Naive B cell (primary cell): ENCODE measurements around the gene SCLY. TPM values are rescaled to one million over a fixed set of nuclear protein-coding genes. Genes with fewer than 3 reads are reported as not detected.

Experiments used
- ATAC-seq, 2 donors: fragments of 150-1000 bp; cut with Tn5 transposase; 2 replicates each; pipeline ENCODE4 v1.10.0; 2021; ENCODE audit warnings: low read depth in 2 of 2, mild to moderate bottlenecking in 2 of 2, moderate library complexity in 2 of 2
- DNase-seq: peaks from one replicate; pipeline ENCODE4 v3.0.0; 2022
- H3K27ac Mint-ChIP-seq, 6 donors: one replicate each; pipeline ENCODE4 v1.8.0; 2020 to 2022; ENCODE audit warnings: mild to moderate bottlenecking in 6 of 6, mixed read lengths in 6 of 6, moderate library complexity in 5 of 6, inconsistent platforms in 2 of 6
- H3K27me3 Mint-ChIP-seq, 3 donors: one replicate each; pipeline ENCODE4 v1.8.0; 2021 to 2022; ENCODE audit warnings: mixed read lengths in 3 of 3, mild to moderate bottlenecking in 1 of 3
- H3K36me3 Mint-ChIP-seq, 2 donors: one replicate each; pipeline ENCODE4 v1.8.0; 2020 to 2022; ENCODE audit warnings: mixed read lengths in 2 of 2, inconsistent platforms in 1 of 2, mild to moderate bottlenecking in 1 of 2
- H3K4me1 Mint-ChIP-seq, 3 donors: one replicate each; pipeline ENCODE4 v1.8.0; 2020 to 2022; ENCODE audit warnings: mixed read lengths in 3 of 3, inconsistent platforms in 1 of 3, mild to moderate bottlenecking in 1 of 3, moderate library complexity in 1 of 3
- H3K4me3 Mint-ChIP-seq, 8 donors: one replicate each; pipeline ENCODE4 v1.8.0; 2020 to 2022; ENCODE audit warnings: mild to moderate bottlenecking in 8 of 8, mixed read lengths in 8 of 8, moderate library complexity in 8 of 8, inconsistent platforms in 2 of 8
- H3K9me3 Mint-ChIP-seq, 7 donors: one replicate each; pipeline ENCODE4 v1.8.0; 2020 to 2022; ENCODE audit warnings: mixed read lengths in 7 of 7, mild to moderate bottlenecking in 5 of 7, inconsistent platforms in 2 of 7, moderate library complexity in 1 of 7
- polyA plus RNA-seq, 6 donors: library from polyadenylated mRNA; unstranded; fragments of 300-500 nt; fragmentation: Illumina TruSeq; gene quantifications; one replicate each; pipeline ENCODE4 v1.2.3, GENCODE V29; 2021; ENCODE audit warnings: low read depth in 6 of 6

The SCLY gene
- polyA plus RNA-seq, 6 donors from 2014 or later = 11.5 to 18.8 (median 15.6) TPM

DNA sequence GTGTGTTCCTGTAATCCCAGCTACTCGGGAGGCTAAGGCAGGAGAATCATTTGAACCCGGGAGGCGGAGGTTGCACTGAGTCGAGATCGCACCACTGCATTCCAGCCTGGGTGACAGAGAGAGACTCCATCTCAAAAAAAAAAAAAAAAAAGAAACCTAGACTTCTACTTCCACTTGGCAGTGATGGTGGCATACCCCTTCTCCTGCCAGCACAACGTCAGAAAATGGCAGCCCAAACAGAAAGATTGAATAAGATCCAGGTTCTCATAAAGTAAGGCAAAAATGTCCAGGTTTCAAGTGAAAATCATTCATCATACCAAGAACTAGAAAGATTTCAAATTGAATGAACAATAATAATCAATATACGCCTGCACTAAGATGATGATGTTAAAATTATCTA lies 24.0 kb downstream of the SCLY start:
- Mint-ChIP-seq H3K4me3 (no peak overlapping the region), H3K4me1 (peaks cover 8 to 15% (median 10%) of the 10 kb centered on the region in 3 donors), H3K36me3 (peaks cover 22 to 34% of the 10 kb centered on the region in 2 donors), H3K27ac (peak overlapping the region in 2 of 6 donors; percentile 21 to 48), H3K27me3 (no peaks in the 10 kb centered on the region), H3K9me3 (peaks cover 0 to 3% (median 0%) of the 10 kb centered on the region in 7 donors)
- DNase-seq = no peak
- no peak for ATAC-seq

- ATAC-seq (no peak), DNase-seq (no peak)
- H3K4me3 Mint-ChIP-seq = no peak overlapping the region
- peaks cover 10 to 29% of the 10 kb centered on the region in 2 donors for H3K36me3 Mint-ChIP-seq
- H3K27ac Mint-ChIP-seq = peak overlapping the region in 1 of 6 donors; percentile 21
- no peaks in the 10 kb centered on the region for H3K9me3 Mint-ChIP-seq
- peaks cover 8 to 15% (median 10%) of the 10 kb centered on the region in 3 donors for H3K4me1 Mint-ChIP-seq
- no peaks in the 10 kb centered on the region for H3K27me3 Mint-ChIP-seq
These were observed 25.1 kb downstream of the SCLY start for GRCh38 chr2:238085899-238086298.

- Mint-ChIP-seq H3K9me3 (no peaks in the 10 kb centered on the region), H3K36me3 (peaks cover 7 to 23% of the 10 kb centered on the region in 2 donors), H3K27me3 (no peaks in the 10 kb centered on the region), H3K27ac (peak overlapping the region in 5 of 6 donors; percentile 4 to 42 (median 34)), H3K4me3 (peak overlapping the region in 2 of 8 donors; percentile 0 to 52), H3K4me1 (peaks cover 10 to 15% (median 11%) of the 10 kb centered on the region in 3 donors)
- ATAC-seq (peak; percentile 65), DNase-seq (no peak)
These were observed 26.4 kb downstream of the SCLY start for GRCh38 chr2:238087211-238087610.

DNA sequence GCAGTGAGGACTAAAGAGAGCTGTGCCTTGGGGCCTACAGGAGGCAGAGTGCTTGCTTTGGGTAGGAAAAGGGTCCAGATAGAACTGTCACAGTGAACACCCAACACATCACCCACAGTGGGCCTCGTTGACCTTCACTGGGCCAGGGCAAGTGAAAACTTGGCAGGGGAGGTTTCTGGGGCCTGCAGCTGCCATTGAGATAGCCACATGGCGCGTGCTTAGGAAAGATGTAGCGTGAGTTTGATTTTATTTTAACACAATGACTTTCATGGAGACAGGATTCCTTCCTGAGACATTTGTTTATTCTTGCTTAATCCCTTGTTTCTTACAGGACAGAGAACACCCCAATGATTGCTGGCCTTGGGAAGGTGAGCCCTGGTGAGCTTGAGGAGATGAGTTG lies 30.1 kb downstream of the SCLY start:
- Mint-ChIP-seq H3K36me3 (peaks cover 0 to 5% of the 10 kb centered on the region in 2 donors), H3K4me1 (peaks cover 11 to 19% (median 15%) of the 10 kb centered on the region in 3 donors), H3K27me3 (no peaks in the 10 kb centered on the region), H3K9me3 (no peaks in the 10 kb centered on the region), H3K27ac (no peak overlapping the region), H3K4me3 (no peak overlapping the region)
- DNase-seq (no peak), ATAC-seq (no peak)

- DNase-seq = no peak
- Mint-ChIP-seq H3K4me3 (no peak overlapping the region), H3K4me1 (peaks cover 11 to 19% (median 15%) of the 10 kb centered on the region in 3 donors), H3K27ac (peak overlapping the region in 3 of 6 donors; percentile 64 to 89 (median 71)), H3K9me3 (no peaks in the 10 kb centered on the region), H3K27me3 (no peaks in the 10 kb centered on the region), H3K36me3 (peaks cover 0 to 5% of the 10 kb centered on the region in 2 donors)
- no peak for ATAC-seq
These were observed 30.7 kb downstream of the SCLY start for GRCh38 chr2:238091436-238092060.

- no peaks in the 10 kb centered on the region for H3K9me3 Mint-ChIP-seq
- DNase-seq = no peak
- no peak for ATAC-seq
These were observed 31.8 kb downstream of the SCLY start for GRCh38 chr2:238092486-238093035.

DNA sequence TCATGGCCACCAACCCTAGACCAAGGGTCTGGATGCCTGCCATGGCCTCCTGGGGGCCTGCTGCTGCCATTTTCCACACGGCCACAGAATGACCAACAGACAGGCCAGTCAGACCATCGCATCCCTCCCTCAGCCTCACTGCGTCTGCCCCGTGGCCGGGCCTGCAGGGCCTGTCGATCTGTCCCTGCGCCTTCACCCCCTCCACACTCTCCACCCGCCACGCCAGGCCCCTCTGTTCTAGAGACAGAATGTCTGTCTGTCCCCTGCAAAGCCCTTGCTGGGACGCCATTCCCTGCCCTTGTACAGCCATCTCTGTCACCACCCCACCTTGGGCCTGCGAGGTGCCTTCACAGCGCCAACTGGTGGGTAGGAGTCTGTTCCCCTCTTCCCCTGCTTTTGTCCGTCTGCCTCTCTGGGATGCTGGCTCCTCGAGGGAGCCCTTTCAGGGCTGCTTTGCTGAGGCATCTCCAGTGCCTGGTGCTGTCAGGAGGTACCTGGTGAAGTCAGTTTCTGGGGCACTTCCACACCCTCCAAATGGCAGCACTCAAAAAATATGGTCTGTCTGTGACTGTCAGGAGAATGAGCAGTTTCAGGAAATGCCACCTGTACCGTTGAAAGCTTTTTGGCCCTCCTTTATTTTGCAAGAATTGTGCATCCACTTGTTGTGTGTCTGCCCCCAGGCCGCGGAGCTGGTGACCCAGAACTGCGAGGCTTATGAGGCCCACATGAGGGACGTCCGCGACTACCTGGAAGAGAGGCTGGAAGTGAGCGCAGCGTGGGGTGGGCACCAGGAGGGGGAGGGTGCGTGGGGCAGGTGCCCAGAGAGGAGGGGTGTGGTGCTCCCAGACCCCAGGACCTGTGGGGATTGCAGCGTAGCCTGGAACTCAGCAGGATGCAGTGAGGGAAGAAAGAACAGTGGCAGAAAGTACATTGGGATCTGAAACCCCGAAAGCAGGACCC lies 32.7 kb downstream of the SCLY start:
- Mint-ChIP-seq H3K36me3 (peaks cover 0 to 5% of the 10 kb centered on the region in 2 donors), H3K27ac (peak overlapping the region in 1 of 6 donors; percentile 81), H3K27me3 (no peaks in the 10 kb centered on the region), H3K9me3 (no peaks in the 10 kb centered on the region), H3K4me3 (no peak overlapping the region), H3K4me1 (peaks cover 1 to 11% (median 9%) of the 10 kb centered on the region in 3 donors)
- ATAC-seq = no peak
- DNase-seq = no peak

More at GRCh38 chr2:238092486-238093035, 31.8 kb downstream of the SCLY start:
- Mint-ChIP-seq H3K4me1 (peaks cover 6 to 11% (median 7%) of the 10 kb centered on the region in 3 donors), H3K27me3 (no peaks in the 10 kb centered on the region), H3K4me3 (no peak overlapping the region), H3K27ac (peak overlapping the region in 1 of 6 donors; percentile 81), H3K36me3 (peaks cover 0 to 5% of the 10 kb centered on the region in 2 donors)

DNA sequence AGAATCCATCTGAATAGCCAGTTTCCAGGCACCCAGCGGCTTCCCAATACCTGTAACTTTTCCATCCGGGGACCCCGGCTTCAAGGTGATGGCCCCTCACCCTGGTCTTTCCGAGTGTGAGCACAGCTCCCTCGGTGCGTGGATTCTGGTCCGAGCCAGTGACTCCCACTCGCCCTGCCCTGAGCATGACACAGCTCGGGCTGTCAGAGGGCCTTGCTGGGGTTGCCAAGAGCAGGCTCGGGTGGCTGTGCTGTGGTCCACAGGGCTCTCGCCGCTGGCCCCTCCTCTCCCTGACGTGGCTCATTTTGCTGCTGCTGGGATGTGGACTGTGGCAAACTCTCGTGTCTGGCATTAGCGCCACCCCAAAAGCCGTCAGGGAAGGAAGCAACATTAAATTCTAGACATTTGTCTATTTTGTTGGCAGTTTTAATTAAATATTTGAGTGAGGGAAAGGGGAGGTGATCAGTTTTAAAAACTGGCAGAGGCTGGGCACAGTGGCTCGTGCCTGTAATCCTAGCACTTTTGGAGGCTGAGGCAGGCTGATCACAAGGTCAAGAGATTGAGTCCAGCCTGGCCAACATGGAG lies 33.7 kb downstream of the SCLY start:
- Mint-ChIP-seq H3K9me3 (peaks cover 0 to 2% (median 0%) of the 10 kb centered on the region in 7 donors), H3K27me3 (no peaks in the 10 kb centered on the region), H3K4me3 (no peak overlapping the region), H3K27ac (peak overlapping the region in 1 of 6 donors; percentile 51), H3K4me1 (peaks cover 12 to 21% (median 20%) of the 10 kb centered on the region in 3 donors), H3K36me3 (no peaks in the 10 kb centered on the region)
- DNase-seq (no peak), ATAC-seq (no peak)

GRCh38 chr2:238095143-238095542 lies 34.3 kb downstream of the SCLY start:
- Mint-ChIP-seq H3K36me3 (no peaks in the 10 kb centered on the region), H3K27me3 (no peaks in the 10 kb centered on the region), H3K27ac (no peak overlapping the region), H3K9me3 (peaks cover 0 to 2% (median 0%) of the 10 kb centered on the region in 7 donors), H3K4me1 (peaks cover 16 to 23% (median 23%) of the 10 kb centered on the region in 3 donors), H3K4me3 (no peak overlapping the region)
- DNase-seq (no peak), ATAC-seq (no peak)

DNA sequence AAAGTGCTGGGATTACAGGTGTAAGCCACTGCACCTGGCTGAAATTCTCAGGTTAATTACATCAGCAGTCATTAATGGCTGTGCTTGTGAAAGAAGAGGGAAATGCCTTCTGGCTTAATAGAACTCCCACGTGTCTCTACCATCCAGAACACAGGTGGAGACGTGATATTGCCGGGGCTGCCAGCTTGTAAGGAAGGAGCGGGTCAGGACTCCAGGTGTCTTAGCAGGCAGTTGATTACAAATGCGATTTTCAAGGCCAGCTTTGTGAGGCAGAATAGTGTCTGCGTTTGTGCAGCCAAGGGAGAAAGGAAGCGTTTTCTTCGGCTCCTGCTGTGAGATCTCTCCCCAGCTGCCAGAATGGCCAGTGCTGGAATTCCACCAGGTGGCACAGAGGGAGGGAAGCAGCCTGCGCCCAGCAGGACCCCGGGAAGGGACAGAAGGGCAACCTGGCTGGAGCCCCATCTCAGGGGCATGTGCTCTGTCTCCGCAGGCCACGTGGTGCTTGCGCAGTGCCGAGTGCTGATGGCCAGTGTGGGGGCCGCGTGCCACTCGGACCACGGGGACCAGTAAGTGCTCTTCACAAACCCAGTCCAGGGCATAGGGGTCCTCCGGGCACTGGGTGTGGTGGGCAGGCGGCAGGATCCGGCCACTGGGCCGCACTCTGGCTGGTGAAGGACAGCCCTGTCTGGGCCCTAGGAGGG lies 35.7 kb downstream of the SCLY start:
- H3K4me3 Mint-ChIP-seq = no peak overlapping the region
- H3K4me1 Mint-ChIP-seq = peaks cover 16 to 23% (median 23%) of the 10 kb centered on the region in 3 donors
- ATAC-seq (no peak), DNase-seq (no peak)
- H3K27me3 Mint-ChIP-seq = no peaks in the 10 kb centered on the region
- H3K9me3 Mint-ChIP-seq = peaks cover 0 to 2% (median 0%) of the 10 kb centered on the region in 7 donors
- H3K36me3 Mint-ChIP-seq = no peaks in the 10 kb centered on the region
- no peak overlapping the region for H3K27ac Mint-ChIP-seq

GRCh38 chr2:238097201-238097987 lies 36.6 kb downstream of the SCLY start:
- H3K27me3 Mint-ChIP-seq = no peaks in the 10 kb centered on the region
- H3K4me3 Mint-ChIP-seq = no peak overlapping the region
- ATAC-seq = no peak
- no peak for DNase-seq
- peaks cover 16 to 23% (median 19%) of the 10 kb centered on the region in 3 donors for H3K4me1 Mint-ChIP-seq
- H3K27ac Mint-ChIP-seq = peak overlapping the region in 1 of 6 donors; percentile 50
- H3K36me3 Mint-ChIP-seq = no peaks in the 10 kb centered on the region
- H3K9me3 Mint-ChIP-seq = peaks cover 0 to 2% (median 0%) of the 10 kb centered on the region in 7 donors
